Gastroesophageal sphincter (tissue), 3 donors: ENCODE measurements around the gene THUMPD2.

Experiments
- CTCF ChIP-seq, 4 experiments: fragments of 200-600 bp in 2 of 4; fragments of 450-650 bp in 2 of 4; sonication (generic) in 1 of 4; IDR thresholded peaks; one replicate each; pipeline ENCODE4 v1.5.1; 2017 to 2019; ENCODE audit warnings: antibody characterized with exemption in 4 of 4, mild to moderate bottlenecking in 2 of 4, moderate library complexity in 2 of 4
- EP300 ChIP-seq: sonication (generic); formaldehyde crosslinking; IDR thresholded peaks from one replicate; pipeline ENCODE4 v1.6.1; 2017; ENCODE audit warnings: antibody characterized with exemption, mild to moderate bottlenecking
- POLR2A ChIP-seq, 2 donors: fragments of 450-650 bp; IDR thresholded peaks; one replicate each; pipeline ENCODE4 v1.6.1; 2017; ENCODE audit warnings: antibody characterized with exemption in 2 of 2, mild to moderate bottlenecking in 2 of 2, moderate library complexity in 1 of 2
- POLR2AphosphoS5 ChIP-seq: sonication (generic); formaldehyde crosslinking; IDR thresholded peaks from one replicate; pipeline ENCODE4 v1.6.1; 2017; ENCODE audit warnings: antibody characterized with exemption

GRCh38 chr2:39703181-39703872 is 75.7 kb downstream of the THUMPD2 start:
- TF ChIP-seq CTCF (IDR thresholded peaks at IDR 0.05) (no peak), POLR2AphosphoS5 (no peak), EP300 (no peak), POLR2A (IDR thresholded peaks at IDR 0.05) (no peak)
